ENCODE data around the gene HS2ST1.

- no peak for TF ChIP-seq CTCF (IDR thresholded peaks at IDR 0.05)
- TF ChIP-seq POLR2A (IDR thresholded peaks at IDR 0.05): no peak
These were observed 38.7 kb upstream of the HS2ST1 start for GRCh38 chr1:86875722-86876121.

Data from thyroid gland (tissue), 4 donors.